ENCODE results near the gene SIDT1.

GRCh38 chr3:113678773-113679172 is 146.4 kb downstream of the SIDT1 start:
- no peak for TF ChIP-seq CTCF (IDR thresholded peaks at IDR 0.05; ENCODE audit: low read depth, low read length)
- TF ChIP-seq EZH2phosphoT487 (IDR thresholded peaks at IDR 0.05; ENCODE audit: low read depth), result no peak
